Right renal cortex interstitium (tissue), 3 donors: Measurements from ENCODE around the gene MRI1. TPM values are rescaled to one million over a fixed set of nuclear protein-coding genes. Genes with fewer than 3 reads are reported as not detected.
"Not testable (repeated sequence)": the region's sequence is repeated elsewhere in the genome, so short reads cannot be mapped to it uniquely, and the experiment has no call there.

ENCODE experiments used
- DNase-seq, 3 donors: peaks; one replicate each; pipeline ENCODE4 v3.0.0-alpha.2; 2013; ENCODE audit warnings: low read depth in 3 of 3, low spot score in 2 of 3
- polyA plus RNA-seq, 3 donors: library from polyadenylated mRNA; unstranded; fragments of 120-200 nt; gene quantifications; one replicate each; pipeline ENCODE4 v1.2.1, GENCODE V29; 2013; ENCODE audit not compliant: insufficient read length in 3 of 3

Gene MRI1
- polyA plus RNA-seq = 10 to 100 TPM; 13.6 to 22.0 (median 20.1) TPM

DNA sequence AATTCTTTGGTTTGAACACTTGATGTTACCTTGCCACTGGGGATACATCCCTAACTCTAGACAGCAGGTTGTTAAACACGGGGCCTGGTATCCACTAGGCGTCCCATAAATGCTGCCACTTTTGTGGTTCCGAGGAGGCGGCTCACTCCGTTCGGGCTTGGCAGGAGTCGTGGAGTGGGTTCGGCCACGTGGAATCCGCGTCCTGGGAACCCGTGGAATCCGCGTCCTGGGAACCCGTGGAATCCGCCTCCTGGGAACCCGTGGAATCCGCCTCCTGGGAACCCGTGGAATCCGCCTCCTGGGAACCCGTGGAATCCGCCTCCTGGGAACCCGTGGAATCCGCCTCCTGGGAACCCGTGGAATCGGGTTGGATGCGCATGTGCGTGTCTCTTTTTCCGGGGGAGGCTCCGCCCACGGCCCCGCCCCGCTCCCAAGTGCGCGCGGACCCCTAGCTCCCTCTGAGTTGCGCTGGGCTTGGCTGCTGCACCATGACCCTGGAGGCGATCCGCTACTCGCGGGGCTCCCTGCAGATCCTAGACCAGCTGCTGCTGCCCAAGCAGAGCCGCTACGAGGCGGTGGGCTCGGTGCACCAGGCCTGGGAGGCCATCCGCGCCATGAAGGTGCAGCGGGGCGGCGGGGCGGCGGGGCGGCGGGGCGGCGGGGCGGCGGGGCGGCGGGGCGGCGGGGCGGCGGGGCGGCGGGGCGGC is at the start of gene MRI1:
Gene MRI1, plus strand, starts transcription at position 422 of the 707 bp plus-strand sequence. Its CDS starts 67 bp downstream, at position 489.
- peak in 1 of 3 donors; percentile 57 for DNase-seq

DNA sequence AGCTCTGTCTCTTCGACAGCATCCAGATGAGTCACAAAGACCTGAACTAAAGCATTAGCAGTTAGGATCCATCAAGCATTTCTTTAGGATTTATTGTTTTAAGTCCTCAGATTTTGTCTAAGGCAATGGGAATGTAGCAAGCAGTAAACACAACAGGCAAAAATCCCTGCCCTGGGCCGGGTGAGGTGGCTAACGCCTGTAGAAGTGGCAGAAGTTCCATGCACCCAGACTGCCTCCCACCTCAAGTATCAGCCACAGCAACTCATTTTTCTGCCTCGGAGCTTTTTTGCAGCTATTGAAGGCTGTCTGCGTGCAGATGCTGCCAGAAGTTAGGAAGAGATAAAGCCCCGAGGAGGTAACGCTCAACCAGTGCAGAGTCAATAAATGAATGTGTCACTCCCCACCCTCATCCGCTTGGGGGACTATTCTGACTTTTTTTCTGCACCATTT is 47.1 kb upstream of the MRI1 start:
- DNase-seq = no peak

DNA sequence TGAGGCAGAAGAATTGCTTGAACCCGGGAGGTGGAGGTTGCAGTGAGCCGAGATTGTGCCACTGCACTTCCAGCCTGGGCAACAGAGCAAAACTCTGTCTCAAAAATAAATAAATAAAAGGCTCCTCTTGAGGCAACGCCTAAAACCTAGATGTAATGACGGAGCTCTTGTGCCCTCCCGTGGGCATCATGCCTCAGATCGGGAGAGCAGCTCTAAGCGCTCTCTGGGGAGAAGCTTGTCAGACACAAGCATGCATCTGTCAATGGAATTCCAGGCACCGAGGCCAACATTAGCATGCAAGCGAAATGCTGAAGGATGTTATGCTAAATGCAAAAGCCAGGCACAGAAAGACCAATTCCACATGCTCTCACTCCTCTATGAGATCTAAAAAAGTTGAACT is 45.6 kb upstream of the MRI1 start:
- DNase-seq = no peak

- no peak for DNase-seq
Measured at GRCh38 chr19:13722146-13722545, 42.2 kb upstream of the MRI1 start.

GRCh38 chr19:13723206-13723605 is 41.1 kb upstream of the MRI1 start:
- DNase-seq = no peak

DNA sequence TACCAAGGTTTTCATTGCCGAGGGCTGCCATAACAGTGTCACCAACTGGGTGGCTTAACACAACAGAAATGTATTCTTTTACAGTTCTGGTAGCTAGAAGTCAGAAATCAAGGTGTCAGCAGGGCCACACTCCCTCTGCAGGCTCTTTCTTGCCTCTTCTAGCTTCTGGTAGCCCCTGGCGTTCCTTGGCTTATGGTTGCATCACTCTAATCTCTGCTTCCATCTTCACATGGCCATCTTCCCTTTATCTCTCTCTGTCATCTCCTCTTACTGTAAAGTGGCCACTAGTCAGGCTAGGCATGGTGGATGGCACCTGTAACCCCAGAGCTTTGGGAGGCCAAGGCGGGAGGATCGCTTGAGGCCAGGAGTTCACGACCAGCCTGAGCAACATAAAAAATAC is 38.0 kb upstream of the MRI1 start:
- DNase-seq = no peak

DNA sequence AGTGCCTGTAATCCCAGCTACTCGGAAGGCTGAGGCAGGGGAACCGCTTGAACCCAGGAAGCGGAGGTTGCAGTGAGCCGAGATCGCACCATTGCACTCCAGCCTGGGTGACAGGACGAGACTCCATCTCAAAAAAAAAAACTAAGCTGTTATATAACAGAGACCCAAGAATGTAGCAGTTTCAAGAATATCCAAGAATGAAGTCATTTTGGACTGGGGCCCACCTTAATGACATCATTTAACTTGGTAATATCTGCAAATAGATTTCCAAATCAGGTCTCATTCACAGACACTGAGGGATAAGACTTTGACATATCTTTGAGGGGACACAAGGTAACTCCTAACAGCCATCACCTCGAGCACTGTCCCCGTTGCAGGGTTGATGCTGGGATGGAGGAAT is 36.5 kb upstream of the MRI1 start:
- DNase-seq = no peak

GRCh38 chr19:13729859-13730258 is 34.5 kb upstream of the MRI1 start:
- DNase-seq = no peak

- peak; percentile 88 to 93 (median 92) for DNase-seq
Measured at GRCh38 chr19:13731147-13731964, 33.0 kb upstream of the MRI1 start.

DNA sequence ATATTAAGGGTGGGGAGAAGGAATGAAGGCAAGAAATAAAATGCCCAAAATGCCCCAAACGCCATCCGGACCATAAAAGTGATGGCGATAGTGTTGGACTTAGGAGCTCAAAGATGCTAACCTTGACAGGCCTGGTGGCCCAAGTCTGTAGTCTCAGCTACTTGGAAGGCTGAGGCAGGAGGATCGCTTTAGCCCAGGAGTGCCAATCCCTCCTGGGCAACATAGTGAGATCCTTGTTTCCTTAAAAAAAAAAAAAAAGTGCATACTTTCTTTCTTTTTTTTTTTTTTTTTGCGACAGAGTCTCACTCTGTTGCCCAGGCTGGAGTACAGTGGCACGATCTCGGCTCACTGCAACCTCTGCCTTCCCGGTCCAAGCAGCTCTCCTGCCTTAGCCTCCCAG is 32.0 kb upstream of the MRI1 start:
- no peak for DNase-seq

DNA sequence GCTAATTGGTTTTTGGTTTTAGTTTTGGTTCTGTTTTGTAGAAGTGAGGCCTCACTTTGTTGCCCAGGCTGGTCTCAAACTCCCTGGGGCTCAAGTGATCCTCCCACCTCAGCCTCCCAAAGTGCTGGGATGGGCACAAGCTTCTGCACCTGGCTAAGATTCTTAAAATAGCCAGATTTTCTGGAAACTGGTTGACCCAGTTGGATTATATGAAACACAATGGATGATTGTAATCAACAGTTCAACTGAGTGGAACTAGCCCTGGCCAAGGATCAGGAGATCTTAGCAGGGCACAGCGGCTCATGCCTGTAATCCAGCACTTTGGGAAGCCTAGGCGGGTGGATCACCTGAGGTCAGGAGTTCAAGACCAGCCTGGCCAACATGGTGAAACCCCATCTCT is 29.6 kb upstream of the MRI1 start:
- no peak for DNase-seq

DNA sequence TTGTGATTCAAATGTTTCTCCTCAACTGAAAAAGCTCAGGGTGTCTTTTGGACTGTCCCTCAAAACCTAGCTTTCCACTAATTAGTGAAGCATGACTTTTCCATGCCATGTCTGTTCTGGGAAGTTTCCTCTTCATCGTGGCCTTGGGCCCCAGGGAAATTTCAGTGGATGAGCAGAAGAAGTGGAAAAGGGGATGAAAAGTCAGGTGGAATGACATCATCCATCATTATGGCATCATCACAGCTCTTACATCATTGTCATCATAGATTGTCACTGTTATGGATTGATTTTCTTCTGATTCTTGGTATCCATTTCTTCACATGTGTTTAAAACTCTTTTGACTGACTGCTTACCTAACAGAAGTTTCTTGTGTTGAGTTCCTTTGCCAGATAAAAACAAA is 26.2 kb upstream of the MRI1 start:
- DNase-seq = no peak

GRCh38 chr19:13741893-13742292 is 22.4 kb upstream of the MRI1 start:
- DNase-seq = no peak

DNA sequence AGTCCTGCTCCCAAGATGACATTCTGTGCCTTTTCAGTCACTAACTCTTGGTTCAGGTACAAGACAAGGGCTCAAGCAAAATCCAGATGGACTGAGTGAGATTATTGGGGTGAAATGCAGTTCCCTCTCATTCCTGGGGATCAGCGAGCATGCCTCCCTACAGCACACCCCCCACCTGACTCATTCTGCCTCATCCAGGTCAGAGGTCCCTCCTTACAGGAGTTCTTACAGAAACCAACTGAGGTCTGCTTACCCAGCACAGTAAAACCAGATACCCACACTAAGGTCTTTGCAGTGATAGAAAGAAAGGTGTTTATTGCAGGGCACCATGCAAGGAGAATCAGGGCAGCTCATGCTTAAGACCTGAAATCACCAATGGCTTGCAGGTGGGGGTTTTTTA is 21.6 kb upstream of the MRI1 start:
- no peak for DNase-seq

DNA sequence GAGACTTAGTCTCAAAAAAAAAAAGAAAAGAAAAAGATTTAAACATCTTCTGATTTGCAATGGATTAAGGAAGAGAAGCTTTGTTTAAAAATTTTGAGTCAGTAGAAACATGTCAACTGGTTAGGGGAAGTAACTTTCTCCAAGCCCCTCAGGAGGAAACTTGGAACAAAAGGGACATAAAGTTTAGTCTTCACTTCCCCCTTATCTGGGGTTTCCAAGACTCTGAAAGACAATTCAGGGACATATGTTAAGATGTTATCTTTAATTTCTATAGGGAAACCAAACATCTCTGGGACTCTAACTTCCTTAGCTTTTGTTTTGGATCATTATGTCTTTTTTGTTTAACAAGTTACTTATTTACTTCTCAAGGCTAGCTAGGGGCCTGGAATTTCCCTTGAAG is 20.1 kb upstream of the MRI1 start:
- DNase-seq = no peak

- DNase-seq = no peak
Measured at GRCh38 chr19:13747098-13747453, 17.2 kb upstream of the MRI1 start.

DNA sequence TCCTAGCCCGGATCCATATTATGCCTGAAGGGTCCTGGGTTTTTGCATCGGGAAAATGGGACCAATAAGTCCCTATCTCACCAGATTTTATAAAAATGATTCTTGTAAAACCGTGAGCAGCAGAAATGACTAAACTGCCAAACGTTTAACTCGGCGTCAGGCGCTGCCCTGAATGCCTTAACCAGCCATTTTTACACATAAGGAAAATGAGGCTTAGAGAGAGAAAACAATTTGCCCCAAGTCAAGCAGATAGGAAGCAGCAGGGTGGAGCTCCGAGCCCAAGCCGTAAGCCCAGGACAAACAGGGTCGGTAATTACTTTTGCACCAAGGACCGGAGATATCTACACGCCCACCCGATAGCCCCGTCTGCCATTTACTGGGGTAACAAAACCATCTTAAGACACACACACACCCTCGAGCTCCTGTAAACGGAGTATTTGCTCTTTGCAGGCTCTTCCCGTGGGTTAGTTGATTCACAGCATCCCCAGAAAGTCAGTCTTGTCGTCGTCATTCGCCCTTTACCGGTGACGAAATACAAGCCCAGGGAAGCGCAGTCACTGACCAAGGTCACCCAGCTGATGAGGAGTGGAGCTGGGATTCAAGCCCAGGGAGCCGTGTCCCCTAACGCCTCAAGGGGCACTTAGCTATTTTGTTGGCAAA is 16.0 kb upstream of the MRI1 start:
- no peak for DNase-seq

- no peak for DNase-seq
Measured at GRCh38 chr19:13751436-13751835, 12.9 kb upstream of the MRI1 start.

DNA sequence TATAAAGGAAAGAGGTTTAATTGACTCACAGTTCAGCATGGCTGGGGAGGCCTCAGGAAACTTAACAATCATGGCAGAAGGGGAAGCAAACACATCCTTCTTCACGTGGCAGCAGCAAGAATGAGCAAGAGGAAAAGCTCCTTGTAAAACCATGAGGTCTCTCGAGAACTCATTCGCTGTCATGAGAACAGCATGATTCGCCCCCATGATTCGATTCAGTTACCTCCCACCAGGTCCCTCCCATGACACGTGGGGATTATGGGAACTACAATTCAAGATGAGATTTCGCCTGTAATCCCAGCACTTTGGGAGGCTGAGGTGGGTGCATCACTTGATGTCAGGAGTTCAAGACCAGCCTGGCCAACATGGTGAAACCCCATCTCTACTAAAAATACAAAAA is 10.7 kb upstream of the MRI1 start:
- DNase-seq = not testable (repeated sequence)

DNA sequence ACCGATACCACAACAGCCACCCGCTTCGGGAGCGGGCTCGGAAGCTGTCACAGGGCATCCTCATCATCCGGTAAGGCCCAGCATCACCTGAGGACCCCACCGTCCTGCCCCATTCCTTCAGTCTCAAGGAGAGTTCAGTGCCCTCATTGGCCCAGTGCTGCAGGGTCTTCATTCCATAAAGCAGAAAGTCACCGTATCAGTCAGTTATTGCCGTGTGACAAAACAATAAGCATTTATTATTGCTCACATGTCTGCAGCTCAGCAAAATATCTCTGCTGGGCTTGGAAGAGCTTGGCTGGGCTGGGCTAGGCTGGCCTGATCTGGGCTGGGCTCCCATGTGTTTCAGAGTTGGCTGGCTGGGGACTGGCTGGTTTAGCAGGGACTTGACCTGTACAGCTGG is 8.1 kb upstream of the MRI1 start:
- no peak for DNase-seq
